Measurements from ENCODE around the gene DDX24.

GRCh38 chr14:94005324-94006073 is 75.5 kb downstream of the DDX24 start:
- TF ChIP-seq EZH2 (IDR thresholded peaks at IDR 0.05), result no peak
- no peak for TF ChIP-seq POLR2AphosphoS5 (IDR thresholded peaks at IDR 0.05; ENCODE audit: borderline replicate concordance, low read depth, low read length)

Data from SK-N-MC (cell line).